GM23248 (cell line): ENCODE measurements around the gene HRH1. TPM values are rescaled to one million over a fixed set of nuclear protein-coding genes. Genes with fewer than 3 reads are reported as not detected.

Experiments used
- DNase-seq: peaks from one replicate; pipeline ENCODE4 v3.0.0-alpha.2; 2015
- H2AFZ ChIP-seq: fragments of 200-600 bp; sonication (generic); 2 replicates; pipeline ENCODE4 v1.6.1; 2016; ENCODE audit warnings: antibody characterized with exemption
- H3F3A ChIP-seq: fragments of 200-600 bp; sonication (generic); 2 replicates; pipeline ENCODE4 v1.6.1; 2016; ENCODE audit warnings: mild to moderate bottlenecking, antibody characterized with exemption, mixed run types; ENCODE audit not compliant: insufficient read depth
- H3K27ac ChIP-seq: fragments of 200-600 bp; sonication (generic); 2 replicates; pipeline ENCODE4 v1.5.1; 2016; ENCODE audit warnings: mild to moderate bottlenecking
- H3K27me3 ChIP-seq: fragments of 200-600 bp; sonication (generic); replicated peaks from 2 replicates; pipeline ENCODE4 v1.6.1; 2016; ENCODE audit warnings: mild to moderate bottlenecking; ENCODE audit not compliant: insufficient read depth
- H3K36me3 ChIP-seq: fragments of 200-600 bp; sonication (generic); 2 replicates; pipeline ENCODE4 v1.6.1; 2016; ENCODE audit warnings: low read depth, mild to moderate bottlenecking
- H3K4me1 ChIP-seq: fragments of 200-600 bp; sonication (generic); 2 replicates; pipeline ENCODE4 v1.6.1; 2016; ENCODE audit warnings: mild to moderate bottlenecking; ENCODE audit not compliant: insufficient read depth
- H3K4me2 ChIP-seq: fragments of 200-600 bp; sonication (generic); one replicate; pipeline ENCODE4 v1.6.1; 2016; ENCODE audit warnings: mild to moderate bottlenecking; ENCODE audit not compliant: unreplicated experiment
- H3K4me3 ChIP-seq: fragments of 200-600 bp; sonication (generic); 2 replicates; pipeline ENCODE4 v1.5.1; 2016; ENCODE audit warnings: mild to moderate bottlenecking
- H3K79me2 ChIP-seq: fragments of 200-600 bp; sonication (generic); 2 replicates; pipeline ENCODE4 v1.6.1; 2016; ENCODE audit warnings: mild to moderate bottlenecking; ENCODE audit not compliant: insufficient read depth
- H3K9ac ChIP-seq: fragments of 200-600 bp; sonication (generic); 2 replicates; pipeline ENCODE4 v1.6.1; 2016; ENCODE audit warnings: mild to moderate bottlenecking
- H3K9me2 ChIP-seq: fragments of 200-600 bp; sonication (generic); 2 replicates; pipeline ENCODE4 v1.6.1; 2016; ENCODE audit warnings: mixed run types, mild to moderate bottlenecking, moderate library complexity; ENCODE audit not compliant: insufficient read depth
- H3K9me3 ChIP-seq: fragments of 200-600 bp; sonication (generic); one replicate; pipeline ENCODE4 v1.6.1; 2017; ENCODE audit warnings: low read depth
- H4K20me1 ChIP-seq: fragments of 200-600 bp; sonication (generic); 2 replicates; pipeline ENCODE4 v1.6.0; 2016; ENCODE audit not compliant: insufficient read depth
- EZH2 ChIP-seq: fragments of 200-600 bp; sonication (generic); IDR thresholded peaks from 2 replicates; pipeline ENCODE4 v1.6.1; 2018; ENCODE audit warnings: antibody characterized with exemption, mild to moderate bottlenecking; ENCODE audit not compliant: insufficient read depth, poor library complexity, severe bottlenecking
- EZH2phosphoT487 ChIP-seq: fragments of 200-600 bp; sonication (generic); IDR thresholded peaks from 2 replicates; pipeline ENCODE4 v1.6.1; 2018; ENCODE audit warnings: antibody characterized with exemption, moderate library complexity, mild to moderate bottlenecking, low read depth; ENCODE audit not compliant: insufficient read depth
- WGBS, 2 experiments: methylation state at CpG; one replicate each; pipeline ENCODE4 v1.1.6; 2015 to 2017; ENCODE audit warnings: low lambda C conversion rate in 2 of 2, low coverage in 1 of 2; ENCODE audit errors: missing lambda C conversion rate in 2 of 2; 5-methylcytosine and 5-hydroxymethylcytosine counted together
- in situ Hi-C: fragments of 300-500 bp; cut with MboI; formaldehyde crosslinking; loops from 2 replicates; pipeline ENCODE4 v1.15.0; 2020
- polyA plus RNA-seq: library from polyadenylated mRNA; unstranded; fragments of >200 nt; fragmentation: Nextera tagmentation; extraction: Ambion mirVana; gene quantifications from 2 replicates; pipeline ENCODE4 v1.2.1, GENCODE V29; 2016
- total RNA-seq: library from RNA; depleted of rRNA; stranded (reverse); fragments of >200 nt; shearing (Covaris generic); gene quantifications from 2 replicates; pipeline ENCODE4 v1.2.3, GENCODE V29; 2014

HRH1 gene
- total and polyA plus RNA-seq, 2 experiments from 2014 or later: 7.1 to 9.0 TPM

DNA sequence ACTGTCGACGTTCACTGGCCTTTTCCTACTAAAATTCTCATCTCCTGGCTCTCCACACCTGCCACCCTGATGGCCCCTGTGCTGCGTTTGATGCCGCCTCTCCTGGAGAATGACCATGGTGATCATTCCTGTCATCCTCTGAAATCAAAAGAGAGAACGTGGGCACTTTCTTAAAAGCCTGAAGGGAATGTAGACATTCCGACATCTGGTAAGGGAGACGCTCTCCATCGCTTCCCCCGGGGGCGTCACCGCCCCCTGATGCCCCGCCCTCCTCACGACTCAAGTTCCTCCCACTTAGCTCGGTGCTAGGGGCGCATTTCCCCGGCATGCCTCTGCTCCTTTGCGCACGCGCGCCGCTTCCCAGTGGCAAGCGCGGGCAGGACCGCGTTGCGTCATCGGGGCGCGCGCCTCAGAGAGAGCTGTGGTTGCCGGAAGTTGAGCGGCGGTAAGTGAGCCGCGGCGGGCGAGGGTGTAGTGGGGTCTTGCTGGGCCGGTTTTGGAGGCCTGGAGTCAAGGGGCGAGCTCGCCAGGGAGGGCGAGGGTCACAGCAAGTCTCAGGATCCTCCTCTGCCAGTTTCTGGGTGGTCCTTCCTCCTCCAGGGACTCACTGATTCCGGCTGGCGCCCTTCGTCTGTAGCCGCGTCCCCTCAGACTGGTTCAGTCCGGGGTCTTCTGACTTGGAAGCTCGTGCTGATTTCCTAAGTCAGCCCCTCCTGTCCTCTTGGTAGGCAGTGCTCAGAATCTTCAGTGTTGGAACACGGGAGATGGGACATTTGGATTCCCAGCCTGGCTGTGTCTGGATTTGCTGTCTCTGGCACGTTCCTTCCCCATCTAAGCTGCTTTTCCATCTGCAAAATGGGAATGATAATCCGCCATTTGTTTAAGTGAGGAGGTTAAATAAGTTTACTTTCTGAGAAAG is 118.0 kb downstream of the HRH1 start, which contains the start of gene ATG7:
Gene ATG7, plus strand, starts transcription at position 412 of the 919 bp plus-strand sequence. CDS start 26,299 bp downstream, outside the sequence.
- in situ Hi-C loops: no loop called here
- TF ChIP-seq EZH2 (no peak), EZH2phosphoT487 (no peak)
- 1 to 4% methylated on average over 40 to 43 of the region's 51 CpGs for WGBS, 2 experiments
- Histone ChIP-seq H3K4me3 (peak within 1 kb of the TSS; percentile 90), H3K9me3 (no peaks in the 10 kb centered on the region), H3K36me3 (no peaks in the 10 kb centered on the region), H4K20me1 (no peaks in the 10 kb centered on the region), H3K4me2 (peak within 1 kb of the TSS; percentile 90), H3F3A (peaks cover 6% of the 10 kb centered on the region; the same call in 1 of the 2 replicates), H2AFZ (peak within 1 kb of the TSS; percentile 87), H3K9me2 (no peaks in the 10 kb centered on the region), H3K79me2 (peaks cover 50% of the 10 kb centered on the region), H3K4me1 (peaks cover 13% of the 10 kb centered on the region), H3K9ac (peak within 1 kb of the TSS; percentile 88), H3K27ac (peak within 1 kb of the TSS; percentile 50), H3K27me3 (no peaks in the 10 kb centered on the region)
- DNase-seq: peak; percentile 99

DNA sequence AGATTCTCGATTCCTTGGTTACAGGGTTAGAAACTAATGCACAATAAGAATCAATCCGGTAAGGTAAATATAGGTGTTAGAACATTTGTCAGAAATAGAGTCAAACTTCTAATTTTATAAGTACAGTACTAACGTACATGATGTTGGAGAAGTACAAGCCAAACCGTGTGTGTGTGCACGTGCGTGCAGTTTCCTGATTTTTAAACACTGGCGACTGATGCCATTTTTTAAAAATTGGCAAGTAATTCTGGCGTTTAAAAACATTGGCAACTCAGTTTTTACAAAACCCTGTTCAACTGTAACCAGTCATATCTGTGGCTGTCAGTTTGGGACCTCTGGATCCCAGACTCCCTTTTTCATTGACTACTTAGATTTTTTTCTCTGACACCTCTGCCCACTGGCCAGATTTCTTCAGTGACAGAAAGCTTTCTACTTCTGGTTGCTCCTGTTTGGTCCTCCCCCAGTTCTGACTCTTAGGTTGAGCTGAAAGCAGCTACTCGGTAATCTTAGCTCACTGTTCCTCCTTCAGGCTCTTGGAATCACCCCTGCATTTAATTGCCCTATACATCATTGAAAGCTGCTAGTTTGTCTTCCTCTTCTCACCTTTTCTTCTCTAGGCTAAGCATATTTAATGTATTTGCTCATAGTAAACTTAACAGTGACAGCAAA is 118.7 kb downstream of the HRH1 start:
- WGBS, 2 experiments: 1 to 3% methylated on average over 9 of the region's 9 CpGs
- peak overlapping the region; percentile 87 for H2AFZ ChIP-seq
- TF ChIP-seq EZH2phosphoT487: no peak
- TF ChIP-seq EZH2: no peak
- H3K27me3 ChIP-seq: no peaks in the 10 kb centered on the region
- no peaks in the 10 kb centered on the region for H4K20me1 ChIP-seq
- H3K27ac ChIP-seq: peak overlapping the region; percentile 50
- peak overlapping the region; percentile 90 for H3K4me2 ChIP-seq
- no peaks in the 10 kb centered on the region for H3K9me2 ChIP-seq
- H3K79me2 ChIP-seq: peaks cover 58% of the 10 kb centered on the region
- in situ Hi-C loops: no loop called here
- peak; percentile 60 for DNase-seq
- peak overlapping the region; percentile 90 for H3K4me3 ChIP-seq
- peak overlapping the region; percentile 88 for H3K9ac ChIP-seq
- peaks cover 8% of the 10 kb centered on the region for H3F3A ChIP-seq
- H3K4me1 ChIP-seq: peaks cover 14% of the 10 kb centered on the region
- H3K36me3 ChIP-seq: no peaks in the 10 kb centered on the region
- no peaks in the 10 kb centered on the region for H3K9me3 ChIP-seq

DNA sequence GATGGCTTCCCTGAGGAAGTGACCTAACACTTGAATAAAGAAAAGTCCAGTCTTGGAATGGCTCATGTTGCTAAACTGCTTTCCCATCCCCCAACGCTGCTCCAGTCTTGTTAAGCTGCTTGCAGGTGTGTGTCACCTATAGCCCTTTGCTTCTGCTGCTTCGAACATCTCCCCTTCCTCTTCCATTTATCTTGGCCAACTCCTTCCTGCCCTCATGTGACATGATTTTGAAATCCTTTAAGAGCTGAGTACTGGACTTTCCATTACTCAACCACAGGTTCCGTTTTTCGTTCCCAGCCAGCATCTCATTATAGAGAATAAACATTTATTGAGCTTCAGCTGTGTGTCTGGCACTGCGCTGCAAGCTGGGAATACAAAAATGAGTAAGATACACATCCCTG is 119.6 kb downstream of the HRH1 start:
- Histone ChIP-seq H2AFZ (no peak overlapping the region), H3K9ac (no peak overlapping the region), H3K27ac (no peak overlapping the region), H3K4me2 (no peak overlapping the region), H3K36me3 (no peaks in the 10 kb centered on the region), H4K20me1 (no peaks in the 10 kb centered on the region), H3K4me3 (peak overlapping the region; percentile 90; the same call in 1 of the 2 replicates), H3K4me1 (peaks cover 23% of the 10 kb centered on the region), H3K9me2 (no peaks in the 10 kb centered on the region), H3F3A (peaks cover 17% of the 10 kb centered on the region), H3K79me2 (peaks cover 65% of the 10 kb centered on the region), H3K27me3 (no peaks in the 10 kb centered on the region), H3K9me3 (no peaks in the 10 kb centered on the region)
- no peak for DNase-seq
- in situ Hi-C loops: no loop called here
- TF ChIP-seq EZH2 (no peak), EZH2phosphoT487 (no peak)
- 86 to 90% methylated on average over 5 of the region's 5 CpGs for WGBS, 2 experiments

DNA sequence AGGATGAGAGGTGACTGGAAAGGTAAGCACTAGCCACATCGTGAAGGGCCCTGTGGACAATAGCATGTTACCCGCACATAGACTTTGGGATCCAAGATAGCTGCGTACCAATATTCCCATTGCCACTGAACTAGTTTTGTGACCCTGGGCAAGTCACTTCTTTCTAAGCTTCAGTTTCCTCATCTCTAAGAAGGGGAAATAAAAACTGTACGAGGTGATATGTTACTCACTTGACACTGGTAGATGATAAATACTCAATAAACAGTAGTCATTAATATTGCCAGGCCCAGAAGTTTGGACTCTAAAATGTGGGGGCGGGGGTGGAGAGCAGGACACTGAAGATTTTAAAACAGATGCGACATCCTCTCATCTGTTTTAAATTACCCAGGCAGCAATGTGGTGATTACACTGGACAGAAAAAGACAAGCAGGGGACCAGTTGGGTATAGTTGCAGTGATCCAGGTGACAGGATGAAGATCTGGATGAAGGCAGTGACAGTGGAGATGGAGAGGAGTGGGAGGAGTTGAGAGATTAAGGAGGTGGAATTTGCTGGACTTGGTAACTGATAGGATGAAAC is 120.4 kb downstream of the HRH1 start:
- H3K9me3 ChIP-seq: no peaks in the 10 kb centered on the region
- H3K27ac ChIP-seq: no peak overlapping the region
- no peak overlapping the region for H3K4me2 ChIP-seq
- in situ Hi-C loops: no loop called here
- H3K4me1 ChIP-seq: peaks cover 28% of the 10 kb centered on the region
- peaks cover 20% of the 10 kb centered on the region for H3F3A ChIP-seq
- WGBS, 2 experiments: 61 to 68% methylated on average over 6 of the region's 6 CpGs
- no peak overlapping the region for H3K4me3 ChIP-seq
- no peak for TF ChIP-seq EZH2phosphoT487
- TF ChIP-seq EZH2: no peak
- no peak for DNase-seq
- H3K79me2 ChIP-seq: peaks cover 72% of the 10 kb centered on the region
- no peaks in the 10 kb centered on the region for H3K36me3 ChIP-seq
- no peaks in the 10 kb centered on the region for H3K27me3 ChIP-seq
- H3K9me2 ChIP-seq: no peaks in the 10 kb centered on the region
- H2AFZ ChIP-seq: no peak overlapping the region
- H3K9ac ChIP-seq: no peak overlapping the region
- H4K20me1 ChIP-seq: no peaks in the 10 kb centered on the region
